HEK293 (cell line): ENCODE data around the gene LSM10.

Source experiments
- CTCF ChIA-PET: fragments of 350-600 bp; formaldehyde crosslinking; extraction: SDS; loops from one replicate; lab custom pipeline; 2021; ENCODE audit warnings: antibody characterized with exemption; lab: Yijun Ruan, JAX
- POLR2A ChIA-PET: fragments of 300-600 bp; formaldehyde crosslinking; extraction: SDS; loops from one replicate; lab custom pipeline; 2020; ENCODE audit warnings: antibody characterized with exemption, inconsistent platforms; lab: Yijun Ruan, JAX
- H3K27ac ChIP-seq: fragments of 200-500 bp; sonication (Bioruptor generic); 2 replicates; pipeline ENCODE4 v1.5.1; 2014; ENCODE audit warnings: low read depth, low read length, control low read depth, inconsistent platforms; ENCODE audit errors: extremely low read depth
- H3K36me3 ChIP-seq, 2 experiments: fragments of 200-500 bp in 1 of 2; sonication (Bioruptor generic) in 1 of 2; 1 replicate in 1 of 2; 2 replicates in 1 of 2; pipeline ENCODE4 v1.5.1; 2014 to 2017; ENCODE audit warnings: inconsistent platforms in 2 of 2, low read length in 2 of 2; ENCODE audit not compliant: control insufficient read depth in 2 of 2, insufficient read depth in 1 of 2
- H3K4me1 ChIP-seq: fragments of 200-500 bp; sonication (Bioruptor generic); 2 replicates; pipeline ENCODE4 v1.5.1; 2014; ENCODE audit warnings: mild to moderate bottlenecking, low read length, inconsistent platforms; ENCODE audit not compliant: control insufficient read depth, insufficient read depth
- H3K4me3 ChIP-seq: 2 replicates; pipeline ENCODE4 v1.5.1; 2011; ENCODE audit warnings: low read depth, mild to moderate bottlenecking, control low read depth, low read length, moderate library complexity
- H3K9me3 ChIP-seq: fragments of 200-500 bp; sonication (Bioruptor generic); 2 replicates; pipeline ENCODE4 v1.5.1; 2014; ENCODE audit warnings: low read depth, low read length, inconsistent platforms; ENCODE audit not compliant: control insufficient read depth, insufficient read depth
- AEBP2 ChIP-seq: fragments of 450-650 bp; formaldehyde crosslinking; IDR thresholded peaks from 2 replicates; pipeline ENCODE4 v1.5.1; 2016; ENCODE audit warnings: missing biosample characterization, missing genetic modification characterization, borderline replicate concordance
- HOXD13 ChIP-seq: sonication (generic); formaldehyde crosslinking; IDR thresholded peaks from 2 replicates; pipeline ENCODE4 v1.8.0; 2022; ENCODE audit warnings: missing genetic modification reagents, borderline replicate concordance
- KLF10 ChIP-seq: fragments of 450-650 bp; IDR thresholded peaks from 2 replicates; pipeline ENCODE4 v1.5.1; 2018; ENCODE audit warnings: missing biosample characterization, mild to moderate bottlenecking, missing genetic modification characterization
- KLF17 ChIP-seq: fragments of 450-650 bp; formaldehyde crosslinking; IDR thresholded peaks from 2 replicates; pipeline ENCODE4 v1.5.1; 2016; ENCODE audit warnings: missing biosample characterization, missing genetic modification characterization
- KLF7 ChIP-seq: fragments of 450-650 bp; formaldehyde crosslinking; IDR thresholded peaks from 2 replicates; pipeline ENCODE4 v1.5.1; 2016; ENCODE audit warnings: missing biosample characterization, missing genetic modification characterization, borderline replicate concordance
- ZFP3 ChIP-seq: fragments of 450-650 bp; formaldehyde crosslinking; IDR thresholded peaks from 2 replicates; pipeline ENCODE4 v1.5.1; 2016; ENCODE audit warnings: low read depth, missing biosample characterization, missing genetic modification characterization
- ZFP37 ChIP-seq: fragments of 450-650 bp; formaldehyde crosslinking; IDR thresholded peaks from 2 replicates; pipeline ENCODE4 v1.5.1; 2016; ENCODE audit warnings: missing biosample characterization, missing genetic modification characterization
- ZNF133 ChIP-seq: fragments of 450-650 bp; formaldehyde crosslinking; IDR thresholded peaks from 2 replicates; pipeline ENCODE4 v1.5.1; 2016; ENCODE audit warnings: missing biosample characterization, missing genetic modification characterization
- ZNF248 ChIP-seq: fragments of 450-650 bp; formaldehyde crosslinking; IDR thresholded peaks from 2 replicates; pipeline ENCODE4 v1.5.1; 2017; ENCODE audit warnings: missing biosample characterization, missing genetic modification characterization
- ZNF266 ChIP-seq: fragments of 450-650 bp; formaldehyde crosslinking; IDR thresholded peaks from 2 replicates; pipeline ENCODE4 v1.5.1; 2016; ENCODE audit warnings: missing biosample characterization, missing genetic modification characterization, low read depth
- ZNF311 ChIP-seq: fragments of 450-650 bp; formaldehyde crosslinking; IDR thresholded peaks from 2 replicates; pipeline ENCODE4 v1.5.1; 2017; ENCODE audit warnings: missing biosample characterization, missing genetic modification characterization, borderline replicate concordance
- ZNF423 ChIP-seq: fragments of 450-650 bp; formaldehyde crosslinking; IDR thresholded peaks from 2 replicates; pipeline ENCODE4 v1.5.1; 2016; ENCODE audit warnings: missing biosample characterization, missing genetic modification characterization
- ZNF513 ChIP-seq: fragments of 450-650 bp; IDR thresholded peaks from 2 replicates; pipeline ENCODE4 v1.5.1; 2018; ENCODE audit warnings: missing biosample characterization, missing genetic modification characterization
- ZNF549 ChIP-seq: fragments of 450-650 bp; IDR thresholded peaks from 2 replicates; pipeline ENCODE4 v1.5.1; 2018; ENCODE audit warnings: missing biosample characterization, missing genetic modification characterization, mild to moderate bottlenecking, inconsistent platforms, moderate library complexity
- ZNF639 ChIP-seq: fragments of 450-650 bp; formaldehyde crosslinking; IDR thresholded peaks from 2 replicates; pipeline ENCODE4 v1.5.1; 2016; ENCODE audit warnings: missing biosample characterization, missing genetic modification characterization
- ZSCAN23 ChIP-seq: fragments of 450-650 bp; formaldehyde crosslinking; IDR thresholded peaks from 2 replicates; pipeline ENCODE4 v1.5.1; 2016; ENCODE audit warnings: missing biosample characterization, missing genetic modification characterization
- ZSCAN5A ChIP-seq: fragments of 450-650 bp; formaldehyde crosslinking; IDR thresholded peaks from 2 replicates; pipeline ENCODE4 v1.5.1; 2016; ENCODE audit warnings: missing biosample characterization, missing genetic modification characterization

LSM10 gene

GRCh38 chr1:36436821-36437220 is 39.1 kb upstream of the LSM10 start:
- Histone ChIP-seq H3K27ac (no peak overlapping the region), H3K36me3 (peaks cover 0 to 29% of the 10 kb centered on the region in 2 experiments; a peak in 2 of 3 replicates), H3K4me1 (no peaks in the 10 kb centered on the region), H3K9me3 (no peaks in the 10 kb centered on the region), H3K4me3 (no peak overlapping the region)
- ChIA-PET CTCF (no interaction called here), POLR2A (interaction anchor here (0.5 kb wide), 1 partner anchor 236 kb away, joined by 3 read pairs; no protein-coding TSS in a partner anchor)
- no peak for TF ChIP-seq ZNF311 (tag by site-specific recombination)
- TF ChIP-seq AEBP2, result no peak
- TF ChIP-seq KLF10 (tag by site-specific recombination), result no peak
- TF ChIP-seq ZNF133 (tag by site-specific recombination), result no peak
- no peak for TF ChIP-seq ZSCAN5A
- TF ChIP-seq HOXD13, result no peak
- TF ChIP-seq ZNF639 (tag by site-specific recombination), result no peak

- no peak overlapping the region for H3K27ac ChIP-seq
- H3K4me1 ChIP-seq, result no peaks in the 10 kb centered on the region
- POLR2A ChIA-PET, result no interaction called here
- no peak for TF ChIP-seq ZFP37 (tag by site-specific recombination)
- no peak for TF ChIP-seq ZSCAN23 (tag by site-specific recombination)
- TF ChIP-seq ZNF248 (tag by site-specific recombination), result no peak
- TF ChIP-seq ZNF266, result no peak
- no peak for TF ChIP-seq KLF7 (tag by site-specific recombination)
- no peak for TF ChIP-seq ZNF423 (tag by site-specific recombination)
- TF ChIP-seq ZNF549 (tag by site-specific recombination), result no peak
- TF ChIP-seq ZNF513 (tag by site-specific recombination), result no peak
- TF ChIP-seq KLF17 (tag by site-specific recombination), result no peak
- TF ChIP-seq ZFP3 (tag by site-specific recombination), result no peak
- no peak overlapping the region for H3K4me3 ChIP-seq
- peaks cover 0 to 44% of the 10 kb centered on the region in 2 experiments; a peak in 2 of 3 replicates for H3K36me3 ChIP-seq
- CTCF ChIA-PET, result interaction anchor here (0.9 to 1.9 kb wide), 3 partner anchors 17 to 90 kb away, joined by 3 to 6 read pairs (median 4); partner anchors contain the start of gene OSCP1
- no peaks in the 10 kb centered on the region for H3K9me3 ChIP-seq
Measured at GRCh38 chr1:36433102-36433501, 35.4 kb upstream of the LSM10 start.
